ENCODE data around the gene HTR6.

The HTR6 gene

DNA sequence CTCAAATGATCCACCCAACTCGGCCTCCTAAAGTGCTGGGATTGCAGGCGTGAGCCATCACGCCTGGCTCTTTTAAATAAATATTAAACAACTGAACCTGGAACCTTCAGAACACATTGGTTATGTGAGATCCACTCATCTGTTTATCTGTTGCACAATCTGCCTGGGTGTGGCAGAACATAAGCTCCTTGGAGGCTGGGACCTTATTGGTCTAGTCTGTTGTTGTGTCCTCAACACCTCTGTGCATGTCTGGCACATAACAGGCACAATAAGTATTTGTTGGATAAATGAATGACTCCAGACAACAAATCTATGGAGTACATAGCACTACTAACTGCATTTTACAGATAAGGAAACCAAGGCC, 24.7 kb upstream of the HTR6 start:
- no peak for FAIRE-seq

DNA sequence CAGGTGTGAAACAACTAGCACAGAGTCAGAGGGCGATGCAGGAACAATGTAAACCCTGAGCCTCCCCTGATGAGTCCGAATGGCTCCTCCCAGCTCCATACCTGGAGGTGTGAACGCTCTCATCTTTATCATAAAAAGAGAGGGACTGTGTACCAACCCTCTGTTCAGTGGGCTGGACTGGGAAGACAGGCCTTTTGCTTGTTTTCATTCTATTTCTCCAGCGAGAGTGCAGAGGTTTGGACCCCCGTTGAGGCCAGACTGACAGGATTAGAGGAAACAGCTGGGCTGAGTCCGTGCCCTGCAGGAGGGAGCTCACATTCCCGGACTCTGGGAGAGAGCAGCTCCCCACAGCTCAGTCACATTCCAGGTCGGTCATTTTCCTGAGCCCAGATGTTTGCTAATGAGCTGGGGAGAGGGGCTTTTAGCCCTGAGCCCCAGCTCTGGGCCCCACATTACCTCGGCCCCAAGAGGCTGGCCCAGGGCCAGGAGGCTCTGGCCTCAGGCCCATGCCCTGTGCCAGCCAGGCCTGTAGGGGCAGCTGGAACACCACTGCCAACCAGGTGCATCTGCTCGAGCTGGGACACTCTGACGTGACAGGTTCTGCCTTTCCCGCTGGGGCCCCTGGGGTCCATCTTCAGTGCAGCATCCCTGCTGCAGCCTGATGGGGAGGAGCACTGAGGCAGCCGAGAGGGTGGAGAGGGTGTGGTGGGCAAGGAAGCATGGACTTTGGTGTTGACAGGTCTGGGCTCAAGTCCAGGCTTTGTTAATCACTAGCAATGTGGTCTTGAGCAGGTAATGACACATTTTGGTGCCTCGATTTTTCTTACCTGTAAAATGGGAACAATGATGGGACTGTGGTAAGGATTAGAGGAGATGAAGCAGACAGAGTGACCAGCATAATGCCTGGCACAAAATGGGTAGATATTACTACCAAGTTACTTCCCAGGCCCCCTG, 24.0 kb upstream of the HTR6 start:
- FAIRE-seq: no peak

DNA sequence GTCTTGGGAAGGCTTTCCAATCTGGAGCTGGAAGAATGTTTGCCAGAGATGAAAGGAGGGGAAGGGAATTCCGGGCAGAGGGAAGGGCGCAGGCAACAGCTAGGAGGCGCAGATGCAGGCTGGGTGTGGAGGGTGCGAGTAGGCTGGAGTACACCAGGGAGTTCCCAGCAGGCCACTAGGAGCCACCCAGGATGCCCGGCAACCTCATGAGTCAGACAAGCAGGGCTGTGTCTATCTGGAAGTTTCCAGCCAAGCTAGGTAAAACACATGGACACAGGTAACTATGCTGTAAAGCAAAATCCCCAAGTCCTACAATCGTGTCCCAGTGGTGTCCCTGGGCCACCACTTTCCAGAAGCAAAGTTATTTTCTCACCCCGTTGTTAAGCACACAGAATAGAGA, 21.6 kb upstream of the HTR6 start:
- no peak for FAIRE-seq

DNA sequence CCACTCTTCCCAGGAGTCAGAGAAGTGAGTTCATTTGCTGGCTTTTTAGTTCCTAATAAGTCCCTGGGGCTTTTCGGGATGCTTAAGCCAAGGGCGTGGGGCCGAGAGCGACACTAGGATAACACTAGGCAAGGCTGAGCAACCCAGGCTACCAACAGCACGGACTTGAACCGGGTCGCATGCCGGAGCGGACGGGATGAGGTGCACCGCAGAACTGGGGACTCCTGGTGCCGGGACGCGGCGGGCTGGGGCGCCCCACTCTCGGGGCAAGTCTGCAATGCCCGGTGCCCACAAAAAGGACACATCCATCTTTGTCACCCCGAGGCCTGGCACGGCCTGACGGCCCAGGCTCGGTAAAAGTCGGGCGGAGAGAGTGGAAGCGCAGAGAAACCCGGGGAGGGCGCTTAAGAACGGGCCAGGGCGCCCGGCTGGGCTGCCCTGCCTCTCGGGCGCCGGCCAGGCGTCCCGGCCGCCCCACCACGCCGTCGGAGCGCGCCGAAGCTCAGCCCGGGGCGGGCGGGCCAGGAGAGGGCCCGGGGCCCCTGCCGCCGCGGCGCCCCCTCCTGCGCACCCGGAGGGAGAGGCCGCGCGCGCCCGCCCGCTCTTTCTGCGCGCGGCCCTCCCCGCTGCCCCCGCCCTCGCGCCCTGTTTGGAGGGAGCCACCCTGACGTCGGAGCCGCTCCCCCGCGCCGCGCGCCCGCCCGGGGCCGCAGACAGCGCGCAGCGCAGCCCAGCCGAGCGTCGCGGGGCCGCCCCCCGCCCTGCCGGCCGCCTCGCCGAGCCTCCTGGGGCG, 20.9 kb upstream of the HTR6 start, which contains the start of gene NBL1:
TSS of gene NBL1 (plus strand) at position 710 of the 793 bp plus-strand sequence. CDS start 10,720 bp downstream, outside the sequence.
- no peak for FAIRE-seq

DNA sequence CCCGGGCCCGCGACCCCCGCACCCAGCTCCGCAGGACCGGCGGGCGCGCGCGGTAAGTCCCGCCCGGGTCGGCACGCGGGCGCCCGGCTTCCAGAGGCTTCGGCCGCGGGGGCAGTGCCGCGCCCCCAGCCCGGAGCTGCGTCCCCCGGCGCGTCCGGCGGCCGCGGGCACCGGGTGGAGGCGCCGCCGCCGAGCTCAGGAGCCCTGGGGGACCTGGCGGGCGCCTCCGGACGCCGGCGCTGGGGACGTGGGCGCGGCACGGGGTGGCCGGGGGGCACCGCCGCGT, 20.3 kb upstream of the HTR6 start:
- FAIRE-seq: no peak

DNA sequence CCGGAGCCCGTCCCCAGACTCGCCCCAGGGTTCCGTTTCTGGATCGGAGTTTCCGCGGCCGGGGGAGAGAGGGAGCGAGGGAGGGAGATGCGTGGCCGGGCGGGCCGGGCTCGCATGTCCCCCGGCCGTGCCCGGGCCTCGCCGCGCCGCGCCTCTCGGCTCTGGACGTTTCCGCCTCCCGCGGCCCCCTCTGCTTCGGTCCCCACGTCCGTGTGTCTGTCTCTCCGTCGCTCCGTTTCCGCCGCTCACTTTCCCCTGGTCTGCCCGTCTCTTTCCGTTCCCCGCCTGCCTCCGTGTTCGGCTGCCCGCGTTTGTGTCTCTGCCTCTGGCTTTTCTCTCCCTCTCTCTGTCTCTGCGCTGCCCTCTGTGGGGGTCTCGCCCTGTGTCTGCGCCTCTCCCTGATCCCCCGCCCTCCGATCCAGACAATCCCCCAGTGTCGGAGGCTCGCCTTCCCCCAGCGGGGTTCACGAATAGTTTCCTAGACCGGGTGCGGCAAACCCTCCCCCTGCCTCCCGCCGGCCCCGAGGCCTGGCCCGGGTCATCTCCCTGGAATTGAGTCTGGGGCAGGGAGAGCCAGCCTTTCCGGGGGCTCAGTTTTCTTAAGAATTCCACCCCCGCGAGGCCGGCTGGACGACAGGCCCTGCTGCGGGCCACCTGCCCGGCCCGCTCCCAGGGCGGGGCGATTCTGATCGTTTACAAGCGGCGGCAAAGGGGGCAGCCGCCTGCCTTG, 19.8 kb upstream of the HTR6 start:
- no peak for FAIRE-seq

DNA sequence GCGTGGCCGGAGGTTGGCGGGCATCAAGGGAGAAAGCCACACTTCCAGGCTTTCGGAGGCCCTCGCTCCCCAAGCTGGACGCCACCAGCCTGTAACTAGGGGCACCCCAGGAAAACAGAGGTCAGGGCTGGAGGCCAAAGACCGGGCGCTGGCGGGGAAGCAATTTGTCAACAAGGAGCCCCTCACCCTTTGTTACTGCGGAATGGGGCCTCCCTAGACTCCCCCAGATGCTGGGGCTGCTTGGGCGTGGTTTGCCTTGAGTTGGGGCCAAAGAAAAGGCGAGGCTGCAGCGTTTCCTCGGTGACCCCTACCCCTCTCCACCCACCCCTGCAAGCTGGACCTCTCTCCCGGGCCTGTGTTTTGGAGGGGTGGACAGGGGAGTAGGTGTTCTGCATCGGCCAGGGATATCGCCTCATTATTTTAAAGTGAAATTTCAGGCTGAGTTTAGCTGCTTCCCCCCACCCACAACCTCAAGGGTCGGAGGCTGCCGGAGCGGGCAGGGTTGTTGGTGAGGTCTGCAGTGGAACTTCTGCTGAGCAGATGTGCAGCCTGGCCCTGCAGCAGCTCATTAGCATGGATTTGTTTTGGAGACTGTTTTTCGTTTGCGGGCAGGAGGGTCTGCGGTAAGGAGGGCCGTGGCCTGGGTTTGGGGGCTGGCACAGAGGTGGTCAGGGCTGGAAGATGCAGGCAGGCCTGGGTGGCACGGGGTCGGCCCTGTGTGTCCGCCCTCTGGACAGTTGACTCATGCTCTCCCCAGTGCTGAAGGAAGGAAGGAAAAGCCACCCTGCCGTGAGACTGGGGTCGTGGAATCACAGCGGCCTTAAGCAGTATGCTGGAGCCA, 19.0 kb upstream of the HTR6 start:
- FAIRE-seq: no peak

DNA sequence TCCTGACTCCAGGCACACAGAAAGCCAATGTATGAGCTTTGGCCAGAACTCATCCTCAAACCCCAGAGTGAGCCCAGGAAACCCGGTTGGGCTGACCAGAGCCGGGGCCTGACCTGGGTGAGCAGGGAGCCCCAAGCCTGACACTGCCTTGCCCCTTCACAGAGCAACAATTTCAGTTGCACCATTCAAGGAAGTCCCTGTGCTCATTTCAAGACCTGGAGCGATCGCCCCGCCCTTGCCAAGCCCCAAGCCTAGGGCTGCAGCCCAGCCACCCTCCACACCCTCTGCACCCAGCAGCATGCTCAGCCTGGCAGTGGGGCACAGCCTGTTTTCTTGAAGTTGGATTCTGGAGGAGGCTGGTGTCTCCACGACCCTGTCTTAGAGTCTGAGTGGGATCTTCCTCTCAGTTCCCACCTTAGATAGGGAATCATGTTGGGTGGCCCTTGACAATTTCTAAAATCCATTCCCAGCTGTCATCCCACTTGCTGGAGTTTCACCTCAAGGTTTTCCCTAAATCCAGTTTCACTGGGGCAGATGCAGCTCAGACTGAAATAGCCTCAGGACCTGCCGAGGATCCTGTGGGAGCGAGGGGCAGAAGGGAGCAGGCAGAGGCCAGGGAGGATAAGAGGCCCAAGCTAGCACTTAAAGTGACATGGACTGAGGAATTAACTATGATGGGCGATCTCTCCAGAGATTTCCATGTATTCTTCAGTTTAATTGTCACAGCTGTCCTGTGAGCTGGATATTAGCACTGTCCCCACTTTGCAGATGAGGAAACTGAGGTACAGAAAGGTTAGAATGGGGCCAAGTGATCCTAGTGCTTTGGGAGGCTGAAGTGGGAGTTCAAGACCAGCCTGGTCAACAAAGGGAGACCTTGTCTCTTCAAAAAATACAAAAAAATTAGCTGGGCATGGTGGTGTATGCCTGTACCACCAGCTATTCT, 18.0 kb upstream of the HTR6 start:
- FAIRE-seq: no peak

DNA sequence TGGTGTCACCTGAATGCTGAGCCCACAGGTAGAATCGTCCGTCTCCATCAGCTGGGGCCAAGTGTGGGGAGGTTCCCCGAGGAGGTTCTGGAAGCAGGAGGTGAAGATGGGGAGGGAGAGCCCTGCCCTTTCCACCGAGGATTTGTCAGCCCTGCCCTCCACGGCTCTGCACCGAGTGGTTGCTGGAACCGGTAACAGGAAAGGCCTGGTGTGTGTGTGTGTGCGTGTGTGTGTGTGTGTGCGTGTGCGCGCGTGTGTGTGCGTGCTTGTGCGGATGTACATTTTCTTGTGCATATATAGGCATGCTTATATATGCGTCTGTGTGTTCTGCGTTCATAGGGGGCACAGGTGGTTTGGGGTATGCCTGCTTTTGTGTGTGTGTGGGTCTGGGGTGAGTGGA, 17.0 kb upstream of the HTR6 start:
- no peak for FAIRE-seq

DNA sequence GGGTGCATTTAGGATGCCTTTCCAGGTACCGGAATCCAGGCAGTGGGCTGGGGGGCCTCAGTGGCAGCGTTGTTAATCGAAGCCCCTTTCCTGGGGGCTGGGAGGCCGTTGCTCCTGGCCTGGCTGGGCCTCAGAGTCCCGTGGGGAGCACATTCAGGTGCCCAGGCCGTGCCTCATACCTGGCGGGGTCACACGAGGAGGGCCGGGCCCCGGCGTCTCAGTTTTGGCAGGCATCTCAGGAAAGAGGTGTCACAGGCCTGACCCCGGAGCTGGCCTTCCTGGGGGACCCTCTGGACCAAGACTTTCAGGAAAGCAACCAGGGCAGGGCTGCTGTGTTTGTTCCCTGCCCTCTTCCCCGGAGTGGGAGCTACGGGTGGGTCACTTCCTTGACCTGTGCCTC, 16.4 kb upstream of the HTR6 start:
- FAIRE-seq: no peak

DNA sequence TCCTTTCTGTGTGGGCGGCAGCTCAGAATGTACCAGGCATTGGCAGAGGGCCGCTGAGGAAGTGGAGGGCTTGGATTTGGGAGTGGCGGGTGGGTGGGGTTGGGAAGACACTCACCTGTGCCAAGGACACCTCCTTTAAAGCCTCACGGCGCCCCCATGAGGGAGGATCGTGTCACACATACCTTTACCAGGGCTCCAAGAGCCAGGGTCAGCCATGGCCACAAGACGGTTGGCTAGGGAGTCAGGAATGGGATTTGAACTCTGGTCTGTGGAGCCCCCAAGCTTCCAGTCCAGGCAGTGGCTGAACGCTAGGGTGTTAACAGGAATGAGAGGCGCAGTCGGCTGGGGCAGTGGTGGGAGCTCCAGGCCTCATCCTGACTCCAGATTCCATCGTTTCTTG, 16.0 kb upstream of the HTR6 start:
- FAIRE-seq: no peak

DNA sequence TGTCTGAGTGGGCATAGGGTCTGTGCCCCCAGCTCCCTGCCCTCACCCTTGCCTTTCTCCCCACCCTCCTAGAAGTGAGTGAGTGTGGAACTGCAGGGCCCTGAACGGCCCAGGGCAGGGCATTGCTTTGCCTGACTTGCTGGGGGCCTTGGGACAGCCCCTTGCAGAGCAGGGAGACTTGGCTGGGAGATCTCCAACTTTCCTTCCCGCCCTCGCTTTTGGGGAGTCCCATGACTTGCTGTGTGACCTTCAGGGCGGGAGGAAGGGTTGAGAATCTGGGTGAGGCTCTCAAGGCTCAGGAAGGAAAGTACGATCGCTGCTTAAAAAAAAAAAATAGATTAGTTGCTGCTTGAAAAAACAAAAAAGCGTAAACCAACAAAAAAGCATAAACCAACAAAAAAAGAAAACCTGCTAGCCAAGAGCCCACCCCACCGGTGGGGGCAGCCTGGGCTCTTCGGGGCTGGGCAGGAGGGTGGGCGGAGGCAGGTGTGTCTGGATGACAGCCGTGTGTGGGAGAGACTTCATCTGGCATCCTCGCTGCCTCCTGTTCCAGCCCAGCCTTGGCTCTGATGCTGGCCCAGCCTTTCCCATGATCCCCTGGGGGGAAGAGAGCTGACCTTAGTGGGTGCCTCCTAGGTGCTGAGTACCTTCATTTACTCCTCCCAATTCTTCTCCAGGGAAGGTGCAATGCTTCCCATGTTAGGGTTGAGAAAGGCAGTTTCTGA, 14.1 kb upstream of the HTR6 start:
- no peak for FAIRE-seq

DNA sequence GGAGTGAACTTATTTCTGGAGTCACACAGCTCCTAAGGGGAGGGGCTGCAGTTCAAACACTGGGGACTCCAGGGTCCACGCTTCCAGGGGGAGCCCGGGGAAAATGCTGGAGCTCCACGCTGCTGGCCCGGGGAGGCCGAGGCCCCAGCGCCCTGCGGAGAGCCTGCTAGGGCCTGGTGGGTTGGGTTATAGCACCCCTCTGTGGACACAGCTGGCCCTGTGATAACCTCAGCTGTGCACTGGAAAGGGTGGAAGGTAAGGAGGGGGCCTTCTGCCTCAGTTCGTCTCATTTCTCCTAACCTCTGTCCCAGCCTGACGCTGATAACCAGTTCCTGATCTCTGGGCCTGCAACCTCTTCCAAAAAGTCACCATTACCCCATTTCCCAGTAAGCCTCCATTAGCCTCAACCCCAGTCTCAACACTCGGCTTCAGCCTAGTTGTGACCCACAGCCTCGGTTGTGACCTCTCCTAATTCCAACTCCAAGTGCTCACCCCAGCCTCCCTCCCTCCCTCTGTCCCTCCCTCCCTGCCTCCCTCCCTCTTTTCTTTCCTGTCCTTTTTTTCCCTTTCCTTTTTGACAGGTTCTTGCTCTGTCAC, 13.4 kb upstream of the HTR6 start:
- no peak for FAIRE-seq

DNA sequence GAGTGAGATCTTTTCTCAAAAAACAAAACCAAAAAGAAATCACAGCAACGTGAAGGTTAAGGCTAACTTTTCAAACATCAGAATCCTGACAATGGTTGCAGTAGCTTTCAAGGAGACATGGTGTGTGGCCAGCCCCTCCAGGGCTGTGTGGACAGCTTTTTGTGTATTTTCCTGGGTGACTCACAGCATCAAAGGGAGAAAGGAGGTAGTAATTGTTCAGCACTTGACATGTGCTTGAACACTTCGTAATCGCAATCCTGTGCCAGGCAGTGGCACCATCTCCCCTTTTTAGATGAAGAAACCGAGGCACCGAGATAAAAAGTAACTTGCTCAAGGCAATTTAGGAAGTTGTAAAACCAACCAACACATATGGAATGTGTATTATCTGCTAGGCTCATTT, 10.3 kb upstream of the HTR6 start:
- no peak for FAIRE-seq

DNA sequence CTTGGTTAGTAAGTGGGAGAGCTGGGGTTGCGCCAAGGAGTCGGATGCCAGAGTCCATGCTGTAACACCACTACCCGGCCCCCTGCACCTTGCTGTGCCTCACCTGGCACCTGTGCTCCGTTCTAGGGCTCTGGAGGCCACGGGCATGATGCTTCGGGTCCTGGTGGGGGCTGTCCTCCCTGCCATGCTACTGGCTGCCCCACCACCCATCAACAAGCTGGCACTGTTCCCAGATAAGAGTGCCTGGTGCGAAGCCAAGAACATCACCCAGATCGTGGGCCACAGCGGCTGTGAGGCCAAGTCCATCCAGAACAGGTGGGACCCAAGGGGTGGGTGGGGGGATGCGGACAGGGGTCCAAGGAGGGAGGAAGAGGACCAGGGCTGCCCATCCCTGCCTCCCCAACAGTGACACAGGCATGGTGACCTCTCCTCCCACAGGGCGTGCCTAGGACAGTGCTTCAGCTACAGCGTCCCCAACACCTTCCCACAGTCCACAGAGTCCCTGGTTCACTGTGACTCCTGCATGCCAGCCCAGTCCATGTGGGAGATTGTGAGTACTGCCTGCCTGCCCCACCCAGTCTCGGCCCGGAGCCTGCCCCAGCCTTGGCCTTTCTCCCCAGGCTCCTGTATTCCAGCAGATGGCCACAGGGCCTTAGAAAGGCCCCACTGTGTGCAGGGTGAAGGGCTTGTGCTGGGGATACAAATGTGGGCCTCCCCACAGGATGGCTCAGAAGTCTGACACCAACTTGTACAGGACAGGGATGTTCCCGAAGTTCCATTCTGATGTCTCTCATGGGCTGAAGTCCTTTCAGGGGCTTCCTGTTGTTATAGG, 9.6 kb upstream of the HTR6 start:
- no peak for FAIRE-seq

DNA sequence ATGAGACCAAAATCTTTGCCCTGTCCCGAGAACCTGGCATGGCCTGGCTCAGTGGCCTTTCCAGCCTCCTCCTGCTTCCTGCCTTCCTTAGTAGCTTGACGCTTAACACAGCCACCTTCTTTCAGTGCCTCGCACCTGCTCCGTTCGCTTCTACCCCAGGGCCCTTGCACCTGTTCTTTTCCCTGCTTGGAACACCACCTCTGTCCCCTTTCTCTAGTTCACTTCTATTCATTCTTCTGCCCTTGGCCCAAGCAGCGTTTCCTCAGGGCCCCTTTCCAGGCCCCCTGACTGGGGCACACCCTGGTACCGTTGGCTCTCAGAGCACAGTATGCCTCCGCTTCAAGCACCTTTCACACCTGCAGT, 9.0 kb upstream of the HTR6 start:
- FAIRE-seq: no peak

DNA sequence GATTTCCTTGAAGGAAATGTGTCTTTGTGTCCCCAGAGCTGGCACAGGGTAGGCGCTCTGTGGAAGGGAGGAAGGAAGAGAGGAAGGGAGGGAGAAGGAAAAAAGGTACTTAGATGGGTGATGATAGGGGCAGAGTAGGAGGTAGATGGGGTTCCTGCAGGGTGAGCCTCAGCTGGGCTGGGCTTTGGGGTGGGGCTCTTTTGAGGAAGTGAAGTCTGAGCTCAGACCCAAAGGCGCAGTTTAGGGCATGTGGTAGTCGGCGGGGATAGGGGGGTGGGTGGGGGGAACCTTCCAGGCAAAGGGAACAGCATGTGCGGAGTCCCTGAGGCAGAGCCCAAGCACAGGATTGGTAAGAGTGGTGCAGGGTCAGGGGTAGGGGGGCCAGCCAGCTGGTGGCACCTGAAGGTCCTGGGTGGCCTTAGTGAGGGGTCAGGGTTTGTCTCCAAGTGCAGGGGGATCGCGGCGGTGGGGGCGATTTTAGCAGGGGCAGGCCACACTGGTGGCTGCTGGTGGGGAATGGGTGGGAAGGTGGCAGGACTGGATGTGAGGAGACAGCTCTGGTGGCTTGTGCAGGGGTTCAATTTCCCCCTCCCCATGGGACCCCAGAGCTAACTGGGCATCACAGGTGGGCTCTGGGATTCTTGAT, 8.4 kb upstream of the HTR6 start:
- FAIRE-seq: no peak

DNA sequence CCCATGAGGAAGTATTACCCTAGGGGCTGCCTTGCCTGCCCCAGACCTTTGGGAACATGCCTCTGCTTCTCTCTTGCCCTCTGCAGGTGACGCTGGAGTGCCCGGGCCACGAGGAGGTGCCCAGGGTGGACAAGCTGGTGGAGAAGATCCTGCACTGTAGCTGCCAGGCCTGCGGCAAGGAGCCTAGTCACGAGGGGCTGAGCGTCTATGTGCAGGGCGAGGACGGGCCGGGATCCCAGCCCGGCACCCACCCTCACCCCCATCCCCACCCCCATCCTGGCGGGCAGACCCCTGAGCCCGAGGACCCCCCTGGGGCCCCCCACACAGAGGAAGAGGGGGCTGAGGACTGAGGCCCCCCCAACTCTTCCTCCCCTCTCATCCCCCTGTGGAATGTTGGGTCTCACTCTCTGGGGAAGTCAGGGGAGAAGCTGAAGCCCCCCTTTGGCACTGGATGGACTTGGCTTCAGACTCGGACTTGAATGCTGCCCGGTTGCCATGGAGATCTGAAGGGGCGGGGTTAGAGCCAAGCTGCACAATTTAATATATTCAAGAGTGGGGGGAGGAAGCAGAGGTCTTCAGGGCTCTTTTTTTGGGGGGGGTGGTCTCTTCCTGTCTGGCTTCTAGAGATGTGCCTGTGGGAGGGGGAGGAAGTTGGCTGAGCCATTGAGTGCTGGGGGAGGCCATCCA, 7.8 kb upstream of the HTR6 start:
- no peak for FAIRE-seq
